ENCODE measurements around the gene PRUNE2. TPM values are rescaled to one million over a fixed set of nuclear protein-coding genes. Genes with fewer than 3 reads are reported as not detected.
A peak's percentile ranks its signal among the peaks of the same experiment; 100 is the strongest.

The PRUNE2 gene
- total RNA-seq, 6 donors from 2014 or later, result 5.6 to 20.4 (median 8.8) TPM

DNA sequence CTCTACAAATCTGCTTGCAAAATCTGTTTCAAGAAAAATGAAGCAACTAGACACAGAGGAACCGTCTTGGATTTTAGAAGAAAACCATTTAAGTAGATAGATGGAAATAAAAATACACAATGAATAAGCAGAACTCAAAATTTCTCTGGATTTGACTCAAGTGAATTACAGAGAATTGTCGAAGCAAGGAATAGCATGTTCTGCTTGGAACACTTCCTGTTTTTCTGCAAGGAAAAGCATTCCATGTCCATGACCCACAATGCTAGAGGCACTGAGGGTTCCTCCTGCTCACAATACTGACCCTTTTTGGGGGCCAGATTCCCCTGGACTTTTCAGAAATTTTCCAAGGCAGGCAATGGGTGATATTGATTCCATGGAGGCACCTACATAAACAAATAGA, 29.8 kb downstream of the PRUNE2 start:
- 52 to 66% methylated on average over 2 of the region's 2 CpGs for WGBS, 2 donors
- no peaks in the 10 kb centered on the region for H3K4me1 ChIP-seq
- ATAC-seq (ENCODE audit: low FRiP score in 2 of 2) (no peak), DNase-seq (no peak)
- no peaks in the 10 kb centered on the region for H3K27me3 ChIP-seq
- TF ChIP-seq EP300 (IDR thresholded peaks at IDR 0.05) (no peak), POLR2AphosphoS5 (IDR thresholded peaks at IDR 0.05) (no peak), POLR2A (IDR thresholded peaks at IDR 0.05) (no peak)
- TF ChIP-seq, protein P1, sequence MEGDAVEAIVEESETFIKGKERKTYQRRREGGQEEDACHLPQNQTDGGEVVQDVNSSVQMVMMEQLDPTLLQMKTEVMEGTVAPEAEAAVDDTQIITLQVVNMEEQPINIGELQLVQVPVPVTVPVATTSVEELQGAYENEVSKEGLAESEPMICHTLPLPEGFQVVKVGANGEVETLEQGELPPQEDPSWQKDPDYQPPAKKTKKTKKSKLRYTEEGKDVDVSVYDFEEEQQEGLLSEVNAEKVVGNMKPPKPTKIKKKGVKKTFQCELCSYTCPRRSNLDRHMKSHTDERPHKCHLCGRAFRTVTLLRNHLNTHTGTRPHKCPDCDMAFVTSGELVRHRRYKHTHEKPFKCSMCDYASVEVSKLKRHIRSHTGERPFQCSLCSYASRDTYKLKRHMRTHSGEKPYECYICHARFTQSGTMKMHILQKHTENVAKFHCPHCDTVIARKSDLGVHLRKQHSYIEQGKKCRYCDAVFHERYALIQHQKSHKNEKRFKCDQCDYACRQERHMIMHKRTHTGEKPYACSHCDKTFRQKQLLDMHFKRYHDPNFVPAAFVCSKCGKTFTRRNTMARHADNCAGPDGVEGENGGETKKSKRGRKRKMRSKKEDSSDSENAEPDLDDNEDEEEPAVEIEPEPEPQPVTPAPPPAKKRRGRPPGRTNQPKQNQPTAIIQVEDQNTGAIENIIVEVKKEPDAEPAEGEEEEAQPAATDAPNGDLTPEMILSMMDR (IDR thresholded peaks at IDR 0.05), result no peak
- H3K9me3 ChIP-seq, result no peaks in the 10 kb centered on the region
- no peaks in the 10 kb centered on the region for H3K36me3 ChIP-seq
- no peak overlapping the region for H3K27ac ChIP-seq
- no peak overlapping the region for H3K4me3 ChIP-seq

DNA sequence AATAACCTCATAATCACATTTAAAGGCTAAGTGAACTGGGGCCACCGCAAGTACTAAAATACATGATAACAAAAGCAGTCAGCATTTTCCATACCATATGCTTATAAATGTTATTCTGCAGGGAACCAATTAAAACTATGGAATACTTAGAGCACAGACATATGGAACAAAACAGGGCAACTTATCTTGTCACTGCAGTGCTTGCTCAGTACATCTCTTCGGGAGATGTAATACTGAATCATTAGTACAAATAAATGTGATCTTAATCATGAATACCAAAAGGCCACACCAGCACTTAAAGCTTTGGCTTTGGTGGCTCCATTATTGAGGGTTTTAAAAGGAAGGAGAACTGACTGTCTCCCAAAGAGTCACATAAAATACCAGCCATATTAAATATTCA, 32.1 kb downstream of the PRUNE2 start:
- Histone ChIP-seq H3K4me3 (no peak overlapping the region), H3K27me3 (no peaks in the 10 kb centered on the region), H3K27ac (no peak overlapping the region), H3K36me3 (no peaks in the 10 kb centered on the region), H3K9me3 (no peaks in the 10 kb centered on the region), H3K4me1 (no peaks in the 10 kb centered on the region)
- no peak for DNase-seq
- 79 to 83% methylated on average over 2 of the region's 2 CpGs for WGBS, 2 donors
- ATAC-seq (ENCODE audit: low FRiP score in 2 of 2), result no peak
- TF ChIP-seq EP300 (IDR thresholded peaks at IDR 0.05), result no peak
- no peak for TF ChIP-seq POLR2AphosphoS5 (IDR thresholded peaks at IDR 0.05)
- TF ChIP-seq, protein P1 (IDR thresholded peaks at IDR 0.05), result no peak

DNA sequence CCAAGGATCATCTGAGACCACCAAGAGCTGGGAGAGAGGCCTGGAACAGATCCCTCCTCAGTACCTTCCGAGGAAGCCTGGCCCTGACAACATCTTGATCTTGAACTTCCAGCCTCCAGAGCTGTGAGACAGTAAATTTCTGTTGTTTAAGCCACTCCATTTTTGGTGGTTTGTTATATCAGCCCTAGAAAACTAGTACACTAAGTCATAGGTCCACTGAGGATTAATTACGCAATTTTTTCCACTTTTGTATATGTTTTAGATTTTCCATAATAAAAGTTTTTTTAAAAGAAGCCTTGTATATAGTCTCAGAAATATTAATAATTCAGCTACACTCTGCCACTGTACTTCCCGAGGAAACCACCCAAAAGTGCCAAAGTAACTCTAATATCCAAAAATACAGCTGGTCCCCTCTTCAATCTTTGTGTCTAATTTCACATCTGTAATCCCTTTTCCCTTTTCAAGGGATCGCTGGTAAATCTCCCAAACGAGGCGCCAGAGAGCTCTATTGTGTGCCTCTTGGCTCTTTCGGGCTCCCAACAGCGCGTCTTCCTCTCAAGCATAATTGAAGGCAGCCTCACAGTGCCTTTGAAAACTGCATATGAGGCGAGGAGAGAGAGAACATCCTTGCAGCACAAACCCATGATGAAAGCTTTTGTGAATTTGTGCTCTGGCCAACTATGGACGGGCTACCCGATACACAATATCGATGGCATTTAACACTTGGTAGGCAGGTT, 32.7 kb downstream of the PRUNE2 start:
- no peak for TF ChIP-seq POLR2AphosphoS5 (IDR thresholded peaks at IDR 0.05)
- TF ChIP-seq EP300 (IDR thresholded peaks at IDR 0.05), result no peak
- TF ChIP-seq, protein P1 (IDR thresholded peaks at IDR 0.05), result no peak
- TF ChIP-seq POLR2A (IDR thresholded peaks at IDR 0.05), result no peak
- no peaks in the 10 kb centered on the region for H3K4me1 ChIP-seq
- whole genome bisulfite sequencing, 2 donors, result 49% methylated on average over 13 of the region's 13 CpGs
- H3K36me3 ChIP-seq, result no peaks in the 10 kb centered on the region
- no peak overlapping the region for H3K27ac ChIP-seq
- peak in 1 of 2 donors; percentile 65 for ATAC-seq (ENCODE audit: low FRiP score in 2 of 2)
- H3K27me3 ChIP-seq, result no peaks in the 10 kb centered on the region
- no peak for DNase-seq
- H3K4me3 ChIP-seq, result no peak overlapping the region
- H3K9me3 ChIP-seq, result no peaks in the 10 kb centered on the region

DNA sequence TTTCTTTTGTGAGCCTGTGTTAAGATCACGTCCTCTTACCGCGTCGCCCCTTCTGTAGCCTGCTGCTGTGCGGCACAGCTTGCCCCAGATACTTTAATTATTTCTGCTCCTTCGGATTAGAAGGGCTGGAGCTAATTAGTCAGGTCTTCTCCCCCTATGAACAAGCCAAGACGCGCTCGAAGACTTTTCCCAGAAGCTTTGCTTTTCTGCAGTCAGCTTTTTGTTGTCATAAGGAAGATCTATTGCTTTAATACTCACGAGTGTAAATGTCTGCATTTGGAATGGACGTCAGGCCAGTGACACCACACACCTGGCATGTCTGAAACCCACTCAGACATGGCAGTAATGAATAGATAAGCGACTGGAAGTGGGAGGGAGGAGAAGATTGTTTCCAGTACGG, 37.0 kb downstream of the PRUNE2 start:
- WGBS, 2 donors, result 42 to 48% methylated on average over 13 of the region's 13 CpGs
- no peak for ATAC-seq (ENCODE audit: low FRiP score in 2 of 2)

More for the DNA sequence above, 37.0 kb downstream of the PRUNE2 start:
- Histone ChIP-seq H3K27ac (no peak overlapping the region), H3K4me3 (no peak overlapping the region), H3K27me3 (no peaks in the 10 kb centered on the region), H3K9me3 (no peaks in the 10 kb centered on the region), H3K4me1 (no peaks in the 10 kb centered on the region), H3K36me3 (no peaks in the 10 kb centered on the region)
- TF ChIP-seq POLR2AphosphoS5 (IDR thresholded peaks at IDR 0.05) (no peak), EP300 (IDR thresholded peaks at IDR 0.05) (no peak), POLR2A (IDR thresholded peaks at IDR 0.05) (no peak)
- TF ChIP-seq, protein P1 (IDR thresholded peaks at IDR 0.05), result no peak
- no peak for DNase-seq

Measured in upper lobe of left lung (tissue), 6 donors.